Natural killer cell (primary cell): ENCODE data around the gene FARP1. TPM values are rescaled to one million over a fixed set of nuclear protein-coding genes. Genes with fewer than 3 reads are reported as not detected.

Experiments used
- ATAC-seq, 3 donors: fragments of 150-1000 bp in 2 of 3; fragments of 200-7000 bp in 1 of 3; cut with Tn5 transposase; 1 replicate in 1 of 3; 2 replicates in 2 of 3; pipeline ENCODE4 v1.10.0; 2021; ENCODE audit warnings: mild to moderate bottlenecking in 2 of 3, moderate library complexity in 2 of 3
- DNase-seq, 2 donors: peaks; one replicate each; pipeline versions ENCODE4 v3.0.0 to v3.0.0-alpha.2; 2013 to 2021; ENCODE audit warnings: mixed read lengths in 1 of 2
- H3K27ac ChIP-seq: one replicate; pipeline ENCODE4 v1.5.1; 2013; ENCODE audit warnings: mild to moderate bottlenecking, low read length
- H3K27me3 ChIP-seq: one replicate; pipeline ENCODE4 v1.6.1; 2013; ENCODE audit warnings: low read length; ENCODE audit not compliant: control insufficient read depth, insufficient read depth
- H3K36me3 ChIP-seq: one replicate; pipeline ENCODE4 v1.6.1; 2013; ENCODE audit warnings: low read length; ENCODE audit not compliant: control insufficient read depth, insufficient read depth
- H3K4me1 ChIP-seq: one replicate; pipeline ENCODE4 v1.6.1; 2013; ENCODE audit warnings: low read length; ENCODE audit not compliant: control insufficient read depth, insufficient read depth
- H3K4me3 ChIP-seq: one replicate; pipeline ENCODE4 v1.5.1; 2013; ENCODE audit warnings: low read length
- H3K9me3 ChIP-seq: one replicate; pipeline ENCODE4 v1.6.1; 2013; ENCODE audit warnings: low read length; ENCODE audit not compliant: control insufficient read depth, insufficient read depth
- H3K27ac Mint-ChIP-seq, 2 donors: one replicate each; pipeline ENCODE4 v1.8.0; 2022; ENCODE audit warnings: mild to moderate bottlenecking in 2 of 2, mixed read lengths in 2 of 2, moderate library complexity in 1 of 2
- H3K27me3 Mint-ChIP-seq, 2 donors: one replicate each; pipeline ENCODE4 v1.8.0; 2022; ENCODE audit warnings: low read depth in 2 of 2, mixed read lengths in 2 of 2
- H3K36me3 Mint-ChIP-seq: one replicate; pipeline ENCODE4 v1.8.0; 2022; ENCODE audit warnings: mixed read lengths
- H3K4me1 Mint-ChIP-seq, 2 donors: one replicate each; pipeline ENCODE4 v1.8.0; 2022; ENCODE audit warnings: mixed read lengths in 2 of 2
- H3K4me3 Mint-ChIP-seq: one replicate; pipeline ENCODE4 v1.8.0; 2022; ENCODE audit warnings: mild to moderate bottlenecking, moderate library complexity, mixed read lengths
- H3K9me3 Mint-ChIP-seq, 2 donors: one replicate each; pipeline ENCODE4 v1.8.0; 2022; ENCODE audit warnings: mixed read lengths in 2 of 2
- CTCF ChIP-seq: fragments of 200-600 bp; IDR thresholded peaks from one replicate; pipeline ENCODE4 v1.8.0; 2022; ENCODE audit warnings: antibody characterized with exemption
- WGBS: methylation state at CpG from one replicate; pipeline ENCODE4 v1.1.7; 2013; ENCODE audit warnings: missing lambda C conversion rate; ENCODE audit not compliant: insufficient coverage; 5-methylcytosine and 5-hydroxymethylcytosine counted together
- intact Hi-C: fragments of 100-400 bp; cut with micrococcal nuclease; formaldehyde crosslinking; loops from one replicate; pipeline ENCODE4 v1.14.2; 2022
- total RNA-seq, 4 donors: library from RNA; stranded (reverse); fragments of 120-200 nt in 1 of 4; gene quantifications; one replicate each; pipeline versions ENCODE4 v1.2.3 to v1.2.4, GENCODE V29; 2013 to 2022

The FARP1 gene
- total RNA-seq, 3 donors from 2014 or later (not counting 1 experiment from before 2014, with no cell fraction given), result 0.71 to 1.2 (median 1.1) TPM

- Histone ChIP-seq H3K36me3 (no peaks in the 10 kb centered on the region), H3K27me3 (no peaks in the 10 kb centered on the region), H3K9me3 (no peaks in the 10 kb centered on the region), H3K27ac (no peak overlapping the region), H3K4me3 (no peak overlapping the region), H3K4me1 (no peaks in the 10 kb centered on the region)
- Mint-ChIP-seq H3K4me1 (no peaks in the 10 kb centered on the region), H3K36me3 (no peaks in the 10 kb centered on the region), H3K4me3 (no peak overlapping the region), H3K27ac (no peak overlapping the region), H3K9me3 (no peaks in the 10 kb centered on the region), H3K27me3 (peaks cover 0 to 8% of the 10 kb centered on the region in 2 donors)
- ATAC-seq (no peak), DNase-seq (no peak)
- intact Hi-C loops, result no loop called here
- TF ChIP-seq CTCF, result no peak
- 84% methylated on average over 7 of the region's 7 CpGs for WGBS
Observed at GRCh38 chr13:98299966-98300350, 157.1 kb downstream of the FARP1 start.

- whole genome bisulfite sequencing, result 85% methylated on average over 7 of the region's 7 CpGs
- H3K4me3 Mint-ChIP-seq, result no peak overlapping the region
- H3K27me3 Mint-ChIP-seq, result peaks cover 0 to 13% of the 10 kb centered on the region in 2 donors
- H3K27ac Mint-ChIP-seq, result no peak overlapping the region
- no peaks in the 10 kb centered on the region for H3K36me3 ChIP-seq
- intact Hi-C loops, result no loop called here
- H3K4me1 Mint-ChIP-seq, result no peaks in the 10 kb centered on the region
- no peaks in the 10 kb centered on the region for H3K4me1 ChIP-seq
- no peaks in the 10 kb centered on the region for H3K9me3 ChIP-seq
- H3K4me3 ChIP-seq, result no peak overlapping the region
- H3K36me3 Mint-ChIP-seq, result no peaks in the 10 kb centered on the region
- DNase-seq (no peak), ATAC-seq (peak in 1 of 3 donors; percentile 6)
- no peak overlapping the region for H3K27ac ChIP-seq
- no peaks in the 10 kb centered on the region for H3K27me3 ChIP-seq
- no peaks in the 10 kb centered on the region for H3K9me3 Mint-ChIP-seq
- TF ChIP-seq CTCF, result no peak
Observed at GRCh38 chr13:98300956-98301641, 158.2 kb downstream of the FARP1 start.

- H3K36me3 Mint-ChIP-seq, result no peaks in the 10 kb centered on the region
Observed at GRCh38 chr13:98301721-98302120, 158.8 kb downstream of the FARP1 start.

More at GRCh38 chr13:98301721-98302120, 158.8 kb downstream of the FARP1 start:
- no peaks in the 10 kb centered on the region for H3K4me1 Mint-ChIP-seq
- intact Hi-C loops, result no loop called here
- no peak overlapping the region for H3K27ac ChIP-seq
- peaks cover 0 to 11% of the 10 kb centered on the region in 2 donors for H3K27me3 Mint-ChIP-seq
- no peak for TF ChIP-seq CTCF
- no peak for ATAC-seq
- H3K9me3 Mint-ChIP-seq, result no peaks in the 10 kb centered on the region
- no peak overlapping the region for H3K4me3 ChIP-seq
- no peak for DNase-seq
- no peaks in the 10 kb centered on the region for H3K9me3 ChIP-seq
- WGBS, result 92% methylated on average over 7 of the region's 7 CpGs
- no peaks in the 10 kb centered on the region for H3K36me3 ChIP-seq
- no peak overlapping the region for H3K4me3 Mint-ChIP-seq
- H3K27me3 ChIP-seq, result no peaks in the 10 kb centered on the region
- no peaks in the 10 kb centered on the region for H3K4me1 ChIP-seq
- H3K27ac Mint-ChIP-seq, result no peak overlapping the region
